NCI-H2107 (cell line): ENCODE data around the gene ZZZ3.
"Not testable (repeated sequence)": the region's sequence is repeated elsewhere in the genome, so short reads cannot be mapped to it uniquely, and the experiment has no call there.

ENCODE experiments used
- DNase-seq: peaks from one replicate; lab custom pipeline; 2025; lab: John Stamatoyannopoulos, UW

ZZZ3 gene

GRCh38 chr1:77682460-77683159, at the start of gene ZZZ3:
Gene ZZZ3, minus strand, starts transcription at chr1:77682658. Its CDS starts 49,304 bp downstream, at chr1:77633354.
- DNase-seq = peak; percentile 82

GRCh38 chr1:77732090-77732489, 49.6 kb upstream of the ZZZ3 start:
- no peak for DNase-seq

- no peak for DNase-seq
Observed at GRCh38 chr1:77725706-77726105, 43.2 kb upstream of the ZZZ3 start.

- no peak for DNase-seq
Observed at GRCh38 chr1:77718181-77718580, 35.7 kb upstream of the ZZZ3 start.

- no peak for DNase-seq
Observed at GRCh38 chr1:77716065-77716464, 33.6 kb upstream of the ZZZ3 start.

GRCh38 chr1:77709727-77710126, 27.3 kb upstream of the ZZZ3 start:
- no peak for DNase-seq

- no peak for DNase-seq
Observed at GRCh38 chr1:77706321-77706720, 23.9 kb upstream of the ZZZ3 start.

- no peak for DNase-seq
Observed at GRCh38 chr1:77704736-77705135, 22.3 kb upstream of the ZZZ3 start.

GRCh38 chr1:77699673-77700072, 17.2 kb upstream of the ZZZ3 start:
- DNase-seq = not testable (repeated sequence)

- DNase-seq = no peak
Observed at GRCh38 chr1:77697441-77697840, 15.0 kb upstream of the ZZZ3 start.

- no peak for DNase-seq
Observed at GRCh38 chr1:77688939-77689338, 6.5 kb upstream of the ZZZ3 start.

GRCh38 chr1:77687519-77687906, 5.1 kb upstream of the ZZZ3 start:
- no peak for DNase-seq

- DNase-seq = no peak
Observed at GRCh38 chr1:77686796-77687518, 4.5 kb upstream of the ZZZ3 start.

GRCh38 chr1:77683160-77684148, 996 bp upstream of the ZZZ3 start:
- DNase-seq = peak; percentile 73

- no peak for DNase-seq
Observed at GRCh38 chr1:77680173-77680572, 2.3 kb downstream of the ZZZ3 start.

GRCh38 chr1:77678660-77679610, 3.5 kb downstream of the ZZZ3 start:
- no peak for DNase-seq

GRCh38 chr1:77674807-77675206, 7.7 kb downstream of the ZZZ3 start:
- not testable (repeated sequence) for DNase-seq

GRCh38 chr1:77673716-77674355, 8.6 kb downstream of the ZZZ3 start:
- no peak for DNase-seq

GRCh38 chr1:77673030-77673429, 9.4 kb downstream of the ZZZ3 start:
- no peak for DNase-seq

GRCh38 chr1:77672374-77672773, 10.1 kb downstream of the ZZZ3 start:
- DNase-seq = no peak

- DNase-seq = no peak
Observed at GRCh38 chr1:77671836-77672235, 10.6 kb downstream of the ZZZ3 start.
